MG63 (cell line): ENCODE results near the gene KLF2. TPM values are rescaled to one million over a fixed set of nuclear protein-coding genes. Genes with fewer than 3 reads are reported as not detected.

Source experiments
- DNase-seq: peaks from one replicate; pipeline ENCODE4 v3.0.0-alpha.2; 2020
- H3K27me3 ChIP-seq: fragments of 250-450 bp; sonication (Bioruptor Pico); 2 replicates; pipeline ENCODE4 v1.5.1; 2020; ENCODE audit warnings: mild to moderate bottlenecking, moderate library complexity
- H3K36me3 ChIP-seq: fragments of 250-450 bp; sonication (Bioruptor Pico); 2 replicates; pipeline ENCODE4 v1.5.1; 2020; ENCODE audit warnings: mild to moderate bottlenecking, moderate library complexity
- H3K4me3 ChIP-seq: fragments of 250-450 bp; sonication (Bioruptor Pico); 2 replicates; pipeline ENCODE4 v1.5.1; 2020; ENCODE audit warnings: mild to moderate bottlenecking, moderate library complexity
- H3K9me3 ChIP-seq: fragments of 250-450 bp; sonication (Bioruptor Pico); 2 replicates; pipeline ENCODE4 v1.5.1; 2020; ENCODE audit warnings: mild to moderate bottlenecking, moderate library complexity
- total RNA-seq: library from RNA; depleted of rRNA; stranded (reverse); fragments of >200 nt; shearing (Covaris generic); gene quantifications from 2 replicates; pipeline ENCODE4 v1.2.3, GENCODE V29; 2014; ENCODE audit warnings: low replicate concordance

Gene KLF2
- total RNA-seq, 1 experiment from 2014 or later: 4.4 TPM

GRCh38 chr19:16327911-16328823 is 3.5 kb downstream of the KLF2 start:
- Histone ChIP-seq H3K9me3 (no peaks in the 10 kb centered on the region), H3K27me3 (no peaks in the 10 kb centered on the region), H3K4me3 (no peak overlapping the region), H3K36me3 (peaks cover 34% of the 10 kb centered on the region)
- no peak for DNase-seq

- no peak for DNase-seq
- no peaks in the 10 kb centered on the region for H3K27me3 ChIP-seq
- no peak overlapping the region for H3K4me3 ChIP-seq
- H3K36me3 ChIP-seq: peaks cover 34% of the 10 kb centered on the region
- H3K9me3 ChIP-seq: no peaks in the 10 kb centered on the region
Observed at GRCh38 chr19:16328824-16329482, 4.3 kb downstream of the KLF2 start.

DNA sequence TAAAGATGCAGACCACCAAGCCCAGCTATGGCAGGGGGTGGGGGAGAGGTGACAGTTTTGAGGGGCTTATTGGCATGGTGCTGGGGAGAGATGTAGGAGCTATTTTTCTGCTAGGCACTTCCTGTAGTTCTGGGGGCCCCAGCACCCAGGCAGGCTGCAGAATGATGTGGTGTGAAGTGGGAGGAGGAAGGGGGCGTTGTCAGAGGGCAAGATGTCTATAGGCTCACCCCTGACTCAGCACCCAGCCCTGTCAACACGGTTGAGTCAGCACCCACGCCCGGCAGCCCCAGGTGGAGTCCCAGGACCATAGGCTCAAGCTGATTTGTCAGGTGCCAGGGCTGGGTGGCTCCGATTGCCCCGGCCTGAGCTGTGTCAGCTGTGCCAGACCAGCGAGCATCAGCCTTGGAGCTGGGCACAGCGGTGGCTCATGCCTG is 5.8 kb downstream of the KLF2 start:
- Histone ChIP-seq H3K27me3 (no peaks in the 10 kb centered on the region), H3K36me3 (peaks cover 34% of the 10 kb centered on the region), H3K9me3 (no peaks in the 10 kb centered on the region), H3K4me3 (no peak overlapping the region)
- peak; percentile 98 for DNase-seq

DNA sequence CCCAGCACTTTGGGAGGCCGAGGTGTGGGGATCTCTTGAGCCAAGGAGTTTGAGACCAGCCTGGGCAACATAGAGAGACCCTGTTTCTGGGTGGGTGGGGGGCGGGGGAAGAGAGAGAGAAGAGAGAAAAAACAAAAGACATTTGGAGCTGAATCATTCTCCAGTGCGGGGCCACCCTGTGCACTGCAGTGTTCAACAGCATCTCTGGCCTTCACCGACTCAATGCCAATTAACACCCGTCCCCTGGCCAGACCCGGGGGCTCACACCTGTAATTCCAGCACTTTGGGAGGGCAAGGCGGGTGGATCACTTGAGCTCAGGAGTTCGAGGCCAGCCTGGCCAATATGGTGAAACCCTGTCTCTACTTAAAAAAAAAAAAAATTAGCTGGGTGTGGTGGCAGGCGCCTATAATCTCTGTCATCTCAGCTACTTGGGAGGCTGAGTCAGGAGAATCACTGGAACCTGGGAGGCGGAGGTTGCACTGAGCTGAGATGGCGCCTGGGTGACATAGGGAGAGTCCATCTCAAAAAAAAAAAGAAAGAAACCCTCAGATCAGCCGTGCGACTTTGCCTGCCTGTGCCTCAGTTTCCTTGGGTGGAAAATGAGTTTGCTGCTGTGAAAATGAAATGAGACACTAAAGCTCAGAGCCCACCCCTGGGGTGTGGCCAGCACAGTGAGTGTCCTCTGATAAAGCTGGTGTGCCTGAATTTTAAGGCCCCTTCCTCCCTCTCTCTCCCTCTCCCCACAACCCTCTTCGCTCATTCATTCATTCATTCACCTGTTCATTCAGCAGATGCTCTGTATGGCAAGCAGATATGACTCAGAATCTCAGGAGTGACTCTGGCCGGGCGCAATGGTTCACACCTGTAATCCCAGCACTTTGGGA is 6.4 kb downstream of the KLF2 start:
- H3K36me3 ChIP-seq: peaks cover 31% of the 10 kb centered on the region
- no peak for DNase-seq
- no peaks in the 10 kb centered on the region for H3K9me3 ChIP-seq
- no peak overlapping the region for H3K4me3 ChIP-seq
- no peaks in the 10 kb centered on the region for H3K27me3 ChIP-seq

GRCh38 chr19:16333001-16333586 is 8.5 kb downstream of the KLF2 start:
- H3K9me3 ChIP-seq: no peaks in the 10 kb centered on the region
- peaks cover 12% of the 10 kb centered on the region for H3K36me3 ChIP-seq
- H3K4me3 ChIP-seq: no peak overlapping the region
- no peaks in the 10 kb centered on the region for H3K27me3 ChIP-seq
- DNase-seq: no peak

GRCh38 chr19:16334411-16334810 is 9.8 kb downstream of the KLF2 start:
- DNase-seq: no peak

DNA sequence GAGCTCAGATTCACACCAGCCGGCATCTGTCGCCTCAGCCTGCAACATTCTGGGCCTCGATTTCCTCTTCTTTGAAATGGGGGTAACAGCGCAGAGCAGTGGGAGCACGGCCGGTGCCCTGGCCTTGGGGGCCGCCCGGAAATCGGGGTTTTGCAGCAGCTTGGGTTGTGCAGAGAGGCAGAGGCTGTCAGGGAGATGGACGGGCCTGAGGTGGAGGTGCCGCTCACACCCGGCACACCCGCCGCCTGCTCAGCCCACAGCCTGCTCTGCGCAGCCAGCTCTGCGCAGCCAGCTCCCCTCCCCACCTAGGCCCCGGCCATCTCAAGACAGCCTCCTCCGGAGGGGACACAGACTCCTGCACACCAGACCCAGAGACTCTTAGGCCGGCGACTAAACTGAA is 10.6 kb downstream of the KLF2 start:
- Histone ChIP-seq H3K9me3 (no peaks in the 10 kb centered on the region), H3K27me3 (no peaks in the 10 kb centered on the region), H3K4me3 (no peak overlapping the region), H3K36me3 (no peaks in the 10 kb centered on the region)
- no peak for DNase-seq

More at GRCh38 chr19:16334411-16334810, 9.8 kb downstream of the KLF2 start:
- no peaks in the 10 kb centered on the region; the same call in 1 of the 2 replicates for H3K36me3 ChIP-seq
- no peaks in the 10 kb centered on the region for H3K9me3 ChIP-seq
- no peaks in the 10 kb centered on the region for H3K27me3 ChIP-seq
- H3K4me3 ChIP-seq: no peak overlapping the region

DNA sequence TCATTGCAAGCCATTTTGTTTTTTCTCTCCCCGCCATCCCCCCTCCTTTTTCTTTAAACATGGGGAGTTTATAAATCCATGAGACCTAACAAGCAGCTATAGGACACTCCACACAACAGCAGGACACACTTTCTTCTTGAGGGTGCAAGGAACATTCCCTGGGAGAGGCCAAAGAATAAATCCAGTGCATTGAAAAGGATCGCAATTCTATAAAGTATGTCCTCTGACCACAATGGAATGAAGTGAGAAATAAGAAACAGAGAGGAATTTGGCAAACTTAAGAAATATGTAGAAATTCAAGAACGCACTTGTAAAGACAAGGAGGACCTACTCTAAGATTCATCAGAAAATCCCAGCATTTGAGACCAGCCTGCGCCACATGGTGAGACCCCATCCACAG is 11.9 kb downstream of the KLF2 start:
- no peak for DNase-seq

DNA sequence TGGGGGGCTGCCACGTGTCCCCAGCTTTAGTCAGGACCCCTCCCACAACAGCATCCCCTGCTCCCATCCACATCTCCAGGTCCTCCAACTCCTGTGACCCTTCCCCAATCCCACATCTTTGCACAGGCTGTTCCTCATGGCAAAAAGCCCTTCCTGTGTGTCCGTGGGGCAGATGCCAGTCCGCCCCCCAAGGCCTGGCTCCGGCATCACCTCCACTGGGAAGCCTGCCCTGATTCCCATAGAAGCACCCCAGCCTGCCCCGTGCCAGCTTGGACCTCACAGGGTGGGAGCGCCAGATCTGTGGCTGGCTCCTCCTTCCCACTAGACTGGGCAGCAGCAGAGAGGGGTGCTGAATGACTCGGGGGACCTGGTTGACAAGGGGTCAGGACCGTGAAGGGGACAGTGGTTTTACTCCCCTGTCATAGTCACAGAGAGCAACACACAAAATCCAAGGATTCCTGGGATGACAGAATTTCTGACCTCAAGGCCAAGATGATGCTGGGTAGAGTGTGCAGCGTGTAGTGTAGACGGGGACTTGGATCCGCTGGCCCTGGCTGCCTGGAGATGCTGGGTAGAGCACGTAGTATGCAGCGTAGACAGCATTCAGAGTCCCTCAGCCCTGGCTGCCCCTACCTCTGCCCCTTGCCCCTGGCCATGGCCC is 13.3 kb downstream of the KLF2 start:
- H3K36me3 ChIP-seq: no peaks in the 10 kb centered on the region
- no peaks in the 10 kb centered on the region for H3K27me3 ChIP-seq
- H3K4me3 ChIP-seq: no peak overlapping the region
- H3K9me3 ChIP-seq: no peaks in the 10 kb centered on the region
- DNase-seq: peak; percentile 37

More for the DNA sequence above, 11.9 kb downstream of the KLF2 start:
- Histone ChIP-seq H3K27me3 (no peaks in the 10 kb centered on the region), H3K36me3 (no peaks in the 10 kb centered on the region), H3K9me3 (no peaks in the 10 kb centered on the region), H3K4me3 (no peak overlapping the region)

DNA sequence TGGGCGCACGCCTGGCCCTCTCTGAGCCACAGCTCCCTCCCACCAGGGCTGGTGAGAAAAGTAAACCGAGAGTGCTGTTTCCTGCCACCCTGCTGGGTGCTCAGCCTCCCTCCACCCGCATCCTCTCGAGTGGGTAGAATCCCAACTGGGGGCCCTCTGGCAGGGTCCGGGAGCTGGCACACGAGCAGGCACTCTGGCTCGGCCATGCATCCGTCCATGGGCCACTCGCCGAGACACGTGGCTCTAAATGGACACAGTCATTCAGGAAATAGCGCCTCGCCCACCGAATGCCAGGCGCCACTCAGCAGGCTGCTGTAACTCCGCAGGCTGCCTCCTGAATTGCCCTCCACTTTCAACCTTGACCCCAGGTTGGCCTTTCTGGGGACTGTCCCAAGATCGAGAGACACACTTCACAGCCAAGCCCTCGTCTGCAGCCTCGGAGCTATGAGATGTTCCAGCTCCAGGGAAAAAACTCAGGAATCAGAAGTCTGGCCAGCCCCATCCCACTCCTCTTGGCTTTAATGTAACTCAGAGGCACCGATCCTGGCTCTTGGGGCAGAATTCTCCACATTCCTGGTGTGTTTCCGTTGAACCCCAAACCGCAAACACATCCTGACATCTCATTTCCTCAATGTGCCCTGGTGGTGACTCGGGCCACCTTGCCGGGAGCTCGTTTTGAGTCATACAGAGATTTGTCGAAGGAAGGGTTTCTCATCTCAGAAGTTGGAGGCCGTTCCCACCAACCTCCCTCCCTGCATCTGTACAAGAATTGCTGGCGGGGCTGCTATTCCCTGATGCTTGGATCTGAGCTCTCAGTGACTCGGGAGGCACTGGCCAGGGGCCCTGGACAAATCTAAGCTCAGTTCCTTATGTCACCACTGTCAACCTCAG is 14.1 kb downstream of the KLF2 start:
- no peaks in the 10 kb centered on the region for H3K36me3 ChIP-seq
- peak; percentile 94 for DNase-seq
- no peaks in the 10 kb centered on the region for H3K27me3 ChIP-seq
- H3K9me3 ChIP-seq: no peaks in the 10 kb centered on the region
- H3K4me3 ChIP-seq: no peak overlapping the region

DNA sequence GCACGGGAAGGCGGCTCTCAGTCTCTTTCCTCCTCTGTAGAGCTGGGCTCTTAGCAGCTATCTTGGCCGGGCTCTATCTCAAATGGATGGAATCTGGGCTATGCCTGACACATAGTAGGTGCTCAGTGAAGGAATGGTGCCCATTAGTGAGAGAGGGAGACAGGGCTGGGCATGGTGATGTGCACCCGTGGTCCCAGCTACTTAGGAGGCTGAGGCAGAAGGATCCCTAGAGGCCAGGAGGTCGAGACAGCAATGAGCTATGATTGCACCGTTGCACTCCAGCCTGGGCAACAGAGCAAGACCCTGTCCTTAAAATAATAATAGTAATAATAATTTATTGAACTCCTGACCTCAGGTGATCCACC is 14.7 kb downstream of the KLF2 start:
- no peaks in the 10 kb centered on the region for H3K27me3 ChIP-seq
- no peak for DNase-seq
- no peaks in the 10 kb centered on the region for H3K9me3 ChIP-seq
- no peak overlapping the region for H3K4me3 ChIP-seq
- no peaks in the 10 kb centered on the region for H3K36me3 ChIP-seq

DNA sequence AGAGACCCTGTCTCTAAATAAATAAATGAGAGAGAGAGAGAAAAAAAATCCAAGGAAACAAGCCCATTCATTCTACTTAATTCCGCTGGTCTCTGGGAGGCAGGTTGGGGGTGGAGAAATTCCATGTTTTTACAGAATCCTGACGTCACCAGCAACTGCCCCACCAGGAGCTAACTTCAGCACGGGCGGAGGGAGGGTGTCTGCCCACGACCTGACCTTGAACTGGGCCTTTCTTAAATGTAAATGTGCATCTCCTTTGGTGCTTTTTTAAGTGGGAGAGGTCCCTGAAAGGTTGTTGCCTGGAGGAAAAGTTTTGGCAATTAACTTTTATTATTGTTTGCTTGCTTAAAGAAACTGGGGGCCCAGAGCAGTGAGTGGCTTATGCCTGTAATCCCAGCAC is 15.5 kb downstream of the KLF2 start:
- Histone ChIP-seq H3K27me3 (no peaks in the 10 kb centered on the region), H3K4me3 (no peak overlapping the region), H3K36me3 (no peaks in the 10 kb centered on the region), H3K9me3 (no peaks in the 10 kb centered on the region)
- DNase-seq: no peak

DNA sequence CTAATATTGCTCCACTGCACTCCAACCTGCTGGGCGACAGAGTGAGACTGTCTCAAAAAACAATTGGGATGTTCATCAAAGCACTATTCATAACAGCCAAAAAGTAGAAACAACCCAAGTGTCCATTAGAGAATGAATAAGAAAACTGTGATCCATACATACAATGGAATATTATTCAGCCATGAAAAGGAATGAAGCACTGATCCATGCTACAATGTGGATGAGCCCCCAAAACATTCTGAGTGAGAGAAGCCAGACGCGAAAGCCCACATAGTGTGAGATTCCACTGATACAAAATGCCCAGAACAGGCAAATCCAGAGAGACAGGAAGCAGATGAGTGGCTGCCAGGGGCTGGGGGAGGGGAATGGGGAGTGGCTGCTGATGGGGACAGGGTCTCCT is 16.0 kb downstream of the KLF2 start:
- H3K27me3 ChIP-seq: no peaks in the 10 kb centered on the region
- H3K9me3 ChIP-seq: no peaks in the 10 kb centered on the region
- H3K4me3 ChIP-seq: no peak overlapping the region
- H3K36me3 ChIP-seq: no peaks in the 10 kb centered on the region
- DNase-seq: no peak

- H3K27me3 ChIP-seq: no peaks in the 10 kb centered on the region
- no peaks in the 10 kb centered on the region for H3K9me3 ChIP-seq
- no peak overlapping the region for H3K4me3 ChIP-seq
- H3K36me3 ChIP-seq: no peaks in the 10 kb centered on the region
- peak; percentile 79 for DNase-seq
Observed at GRCh38 chr19:16342002-16342715, 17.5 kb downstream of the KLF2 start.

DNA sequence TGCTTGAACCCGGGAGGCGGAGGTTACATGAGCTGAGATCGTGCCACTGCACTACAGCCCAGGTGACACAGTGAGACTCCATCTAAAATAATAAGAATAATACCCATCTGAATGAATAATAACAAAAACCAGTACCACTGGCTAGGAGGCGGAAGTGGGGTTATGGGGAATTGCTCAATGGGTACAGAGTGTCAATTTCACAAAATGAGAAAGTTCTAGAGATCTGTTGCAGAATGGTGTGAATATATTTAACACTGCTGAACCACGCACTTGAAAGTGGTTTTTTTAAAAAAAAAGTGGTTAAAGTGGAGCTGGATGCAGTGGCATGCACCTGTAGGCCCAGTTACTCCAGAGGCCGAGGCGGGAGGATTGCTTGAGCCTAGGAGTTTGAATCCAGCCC is 18.5 kb downstream of the KLF2 start:
- DNase-seq: no peak
- no peaks in the 10 kb centered on the region for H3K27me3 ChIP-seq
- no peak overlapping the region for H3K4me3 ChIP-seq
- no peaks in the 10 kb centered on the region for H3K9me3 ChIP-seq
- H3K36me3 ChIP-seq: no peaks in the 10 kb centered on the region
